CD4-positive, alpha-beta T cell treated with Interleukin-21 for 1 hour (primary cell): Measurements from ENCODE around the gene LRBA.
"Not testable (repeated sequence)": the region's sequence is repeated elsewhere in the genome, so short reads cannot be mapped to it uniquely, and the experiment has no call there.

Experiments used
- DNase-seq: peaks from one replicate; pipeline ENCODE4 v3.0.0-alpha.2; 2020

LRBA gene

DNA sequence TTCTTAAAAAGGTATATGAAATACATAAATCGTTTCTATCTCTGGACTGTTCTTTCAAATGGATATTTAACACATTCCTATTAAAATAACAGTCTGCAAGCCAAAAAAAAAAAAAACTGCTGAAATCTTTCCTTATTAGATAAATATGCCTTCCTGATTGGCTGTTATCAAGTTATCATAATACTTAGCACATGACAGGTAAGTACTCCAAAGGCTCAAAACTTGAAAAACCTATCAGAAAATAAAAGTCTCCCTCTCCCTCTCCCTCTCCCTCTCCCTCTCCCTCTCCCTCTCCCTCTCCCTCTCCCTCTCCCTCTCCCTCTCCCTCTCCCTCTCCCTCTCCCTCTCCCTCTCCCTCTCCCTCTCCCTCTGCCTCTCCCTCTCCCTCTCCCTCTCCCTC lies 356.8 kb downstream of the LRBA start:
- DNase-seq = not testable (repeated sequence)

GRCh38 chr4:150656891-150657290 lies 358.2 kb downstream of the LRBA start:
- DNase-seq = no peak

GRCh38 chr4:150650751-150651150 lies 364.3 kb downstream of the LRBA start:
- DNase-seq = no peak

DNA sequence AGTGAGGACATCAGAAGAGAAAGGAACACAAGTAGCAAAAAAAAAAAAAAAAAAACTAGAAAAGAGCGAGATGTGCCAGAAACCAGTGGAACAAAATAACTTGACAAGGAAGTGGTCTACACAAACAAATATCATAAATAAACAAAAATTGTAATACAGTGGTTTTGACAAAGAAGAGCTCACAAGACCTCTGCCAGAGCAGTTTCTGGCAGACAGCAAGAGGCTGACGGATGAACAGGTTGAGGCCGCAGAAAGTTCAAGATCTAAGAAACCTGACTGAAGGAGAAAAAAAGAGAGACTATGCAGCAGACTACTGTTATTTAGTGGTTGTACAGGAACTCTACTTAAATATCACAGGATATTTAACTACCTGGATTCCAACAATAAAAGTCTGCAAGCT lies 367.0 kb downstream of the LRBA start:
- DNase-seq = no peak

DNA sequence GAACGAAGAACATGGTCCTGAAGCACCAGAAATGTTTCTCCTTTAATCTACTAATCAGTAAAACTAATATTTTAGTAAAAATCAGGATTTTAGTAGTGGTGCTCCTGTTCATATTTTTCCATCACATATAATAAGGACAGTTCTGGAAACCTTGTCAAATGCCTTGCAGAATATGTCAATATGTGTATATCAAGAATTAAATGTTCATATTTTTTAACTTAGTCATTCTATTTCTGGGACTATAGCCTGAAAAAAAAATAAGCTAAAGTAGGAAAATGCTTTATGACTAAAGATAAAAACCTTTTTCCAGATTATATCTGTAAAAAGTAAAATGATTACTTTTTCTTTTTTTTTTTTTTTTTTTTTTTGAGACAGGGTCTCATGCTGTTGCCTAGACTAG lies 368.1 kb downstream of the LRBA start:
- no peak for DNase-seq

DNA sequence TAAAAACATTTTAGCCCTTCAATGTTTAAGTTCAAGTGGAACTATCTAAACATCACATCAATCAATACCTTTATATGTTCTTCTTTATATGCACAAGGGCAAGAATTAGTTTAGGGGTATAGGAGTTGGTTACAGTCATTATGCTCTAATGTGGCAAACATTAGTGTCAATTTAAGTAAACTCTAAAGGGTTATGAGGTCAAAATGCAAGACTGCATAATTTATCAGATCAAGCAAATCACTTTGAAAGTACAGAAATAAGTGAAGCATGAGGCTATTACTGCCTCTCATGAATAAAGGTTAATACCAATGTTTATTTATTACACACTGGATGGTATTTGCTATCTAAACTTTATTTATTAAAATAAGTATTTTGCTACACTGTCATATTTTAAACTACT lies 373.5 kb downstream of the LRBA start:
- no peak for DNase-seq

GRCh38 chr4:150632639-150633038 lies 382.4 kb downstream of the LRBA start:
- DNase-seq = no peak

- no peak for DNase-seq
Observed at GRCh38 chr4:150628073-150628472, 387.0 kb downstream of the LRBA start.

DNA sequence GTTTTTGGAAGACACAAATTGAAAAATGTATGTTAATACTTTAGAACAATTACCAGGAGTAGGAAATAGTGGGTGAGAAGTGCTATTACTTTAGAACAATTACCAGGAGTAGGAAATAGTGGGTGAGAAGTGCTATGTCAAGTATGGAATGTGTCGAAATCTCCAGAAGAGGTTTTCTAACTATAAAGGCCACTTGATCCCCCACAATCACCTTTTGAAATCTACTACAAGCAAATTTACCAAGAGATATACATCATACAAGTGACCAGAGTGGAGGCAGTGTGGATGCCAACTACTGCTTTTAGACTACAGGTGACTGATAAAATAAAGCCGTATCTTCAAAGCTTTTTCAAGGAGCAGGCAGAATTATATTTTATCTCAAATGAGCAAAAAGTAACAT lies 390.1 kb downstream of the LRBA start:
- DNase-seq = no peak

- DNase-seq = no peak
Observed at GRCh38 chr4:150624055-150624454, 391.0 kb downstream of the LRBA start.

DNA sequence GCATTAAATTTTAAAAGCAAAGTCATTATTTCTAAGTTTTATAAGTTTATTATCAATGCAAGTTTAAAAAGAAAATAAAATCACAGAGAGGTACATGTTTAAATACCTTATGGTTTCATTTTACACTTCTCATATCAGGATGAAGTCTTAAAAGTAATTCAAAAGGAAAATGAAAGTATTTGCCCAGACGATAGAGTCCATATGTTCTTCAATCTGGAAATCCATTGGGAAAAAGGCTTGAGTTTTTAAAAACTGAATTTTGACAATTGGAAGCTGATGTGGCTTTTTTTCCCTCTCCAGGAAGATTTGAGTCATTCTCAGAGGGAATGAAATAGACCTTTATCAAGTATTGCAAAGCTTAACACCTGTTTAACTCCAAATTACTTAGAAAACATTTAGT lies 396.0 kb downstream of the LRBA start:
- DNase-seq = no peak

DNA sequence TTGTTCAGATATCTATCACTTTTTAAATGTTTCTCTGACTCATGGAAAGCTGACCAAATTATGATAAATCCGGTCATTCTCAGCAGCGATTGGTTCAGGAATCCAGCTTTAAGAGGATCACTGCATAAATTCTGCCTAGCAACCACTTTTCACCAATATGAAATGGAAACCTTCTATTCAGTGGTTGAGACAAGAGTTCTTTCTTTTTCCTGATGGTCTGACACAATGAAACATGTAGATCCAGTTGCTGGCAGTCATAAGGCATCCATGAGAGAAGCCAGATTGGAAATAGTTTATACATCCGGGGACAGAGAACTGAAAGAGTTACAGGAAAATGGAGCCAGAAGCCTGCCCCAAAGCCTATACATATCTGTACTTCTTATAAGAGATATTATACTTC lies 406.0 kb downstream of the LRBA start:
- DNase-seq = no peak

DNA sequence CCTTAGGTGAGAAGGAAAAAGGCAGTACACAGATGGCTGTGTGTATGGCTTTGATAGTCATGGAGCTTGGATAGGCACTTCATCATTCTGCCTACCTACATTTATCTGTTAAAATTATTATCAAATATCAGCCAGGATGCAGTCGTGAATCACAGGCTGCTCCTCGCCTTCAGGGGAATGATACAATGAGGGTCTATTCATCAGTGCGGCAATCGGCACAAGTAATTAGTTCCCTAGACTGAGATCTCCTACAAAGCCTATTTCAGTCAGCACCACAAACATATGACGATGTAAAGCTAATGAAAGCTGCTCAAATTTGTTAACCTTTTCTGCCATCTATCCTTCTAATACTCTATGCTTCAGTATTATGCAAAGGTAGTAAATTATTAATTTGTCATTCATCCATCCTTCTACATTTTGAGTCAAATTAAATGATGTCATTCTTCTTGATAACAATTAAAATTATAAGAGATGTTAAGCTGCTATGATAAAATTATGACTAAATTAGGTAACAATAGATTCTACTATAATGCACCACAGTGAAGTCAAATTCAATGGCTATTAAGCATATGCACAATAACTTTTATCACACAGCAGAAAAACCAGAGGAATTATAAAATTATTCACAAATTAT lies 414.2 kb downstream of the LRBA start:
- no peak for DNase-seq

DNA sequence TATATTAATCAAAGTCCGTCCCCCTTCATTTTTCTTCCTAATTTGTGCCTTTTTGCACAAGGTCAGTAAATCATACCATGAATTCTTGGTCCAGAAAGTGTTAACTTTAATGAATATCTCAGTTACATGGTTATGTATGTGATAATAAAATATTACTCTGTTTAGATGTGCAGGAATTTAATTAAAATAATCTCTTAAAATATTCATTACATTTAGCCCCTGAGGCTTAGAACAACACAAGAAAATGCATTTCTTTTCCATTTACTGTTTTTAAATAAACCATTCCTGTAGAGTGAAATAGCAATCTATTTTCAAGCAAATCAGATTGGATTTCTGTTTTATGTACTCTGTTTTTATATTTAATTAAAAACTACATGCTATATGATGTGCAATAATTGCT lies 415.5 kb downstream of the LRBA start:
- no peak for DNase-seq

- DNase-seq = no peak
Observed at GRCh38 chr4:150598909-150599308, 416.2 kb downstream of the LRBA start.

DNA sequence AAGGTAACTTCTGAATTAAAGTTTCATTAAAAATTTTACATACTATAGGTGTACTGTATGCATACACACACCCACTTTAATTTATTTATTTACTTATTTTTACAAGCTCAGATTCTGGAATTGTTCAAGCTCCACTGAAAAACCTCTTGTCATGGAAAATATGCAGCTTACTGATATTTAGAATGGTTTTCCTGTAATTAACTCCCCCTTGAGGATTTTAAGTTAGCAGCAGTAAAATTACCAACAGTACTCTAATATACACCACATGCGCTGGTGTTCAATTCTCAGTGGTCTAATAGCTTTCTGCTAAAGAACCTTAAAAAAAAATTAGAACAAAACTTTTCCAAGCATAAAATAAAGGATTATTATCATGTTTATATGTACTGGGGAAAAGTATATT lies 421.1 kb downstream of the LRBA start:
- DNase-seq = no peak

GRCh38 chr4:150591904-150592303 lies 423.2 kb downstream of the LRBA start:
- DNase-seq = no peak

- no peak for DNase-seq
Observed at GRCh38 chr4:150591406-150591805, 423.7 kb downstream of the LRBA start.

DNA sequence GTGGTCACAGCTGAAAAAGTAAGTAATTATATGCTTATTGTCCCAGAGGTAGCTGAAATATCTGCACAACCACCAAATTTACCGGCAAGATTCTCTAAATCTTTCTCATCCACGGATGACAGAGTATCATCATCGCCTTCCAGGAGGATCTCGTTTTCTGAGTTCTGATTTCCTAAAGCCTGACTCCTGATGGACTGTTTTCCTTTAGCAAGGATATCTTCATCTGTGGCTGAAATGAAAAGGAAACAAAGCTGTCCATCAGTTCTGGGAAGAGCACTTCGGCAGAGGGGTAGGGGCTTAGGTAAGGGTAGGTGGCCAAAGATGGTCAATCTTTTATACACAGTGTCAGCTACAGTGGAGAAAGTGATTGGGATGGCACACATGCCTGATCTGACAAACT lies 424.5 kb downstream of the LRBA start:
- DNase-seq = no peak

DNA sequence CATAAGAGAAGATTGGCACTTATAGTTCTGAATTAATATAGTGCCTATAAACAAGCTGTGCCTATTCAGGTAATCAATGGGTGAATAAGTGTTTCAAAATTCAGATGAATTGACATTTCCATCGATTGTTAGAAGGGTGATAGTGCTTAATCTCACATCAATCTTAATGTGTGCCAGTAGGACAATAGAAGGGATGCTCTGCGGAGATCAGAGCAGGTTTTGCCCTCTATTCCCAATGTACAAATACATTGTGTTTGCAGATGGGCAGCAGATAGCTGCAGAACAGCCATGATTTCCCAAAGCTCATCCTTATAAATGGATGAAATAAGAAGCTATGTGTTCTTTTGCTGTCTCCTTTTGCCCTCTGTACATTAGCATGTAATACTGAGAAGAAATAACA lies 425.9 kb downstream of the LRBA start:
- DNase-seq = no peak

GRCh38 chr4:150588316-150588715 lies 426.8 kb downstream of the LRBA start:
- no peak for DNase-seq

GRCh38 chr4:150586162-150586810 lies 428.8 kb downstream of the LRBA start:
- DNase-seq = no peak

GRCh38 chr4:150585611-150586010 lies 429.5 kb downstream of the LRBA start:
- no peak for DNase-seq

DNA sequence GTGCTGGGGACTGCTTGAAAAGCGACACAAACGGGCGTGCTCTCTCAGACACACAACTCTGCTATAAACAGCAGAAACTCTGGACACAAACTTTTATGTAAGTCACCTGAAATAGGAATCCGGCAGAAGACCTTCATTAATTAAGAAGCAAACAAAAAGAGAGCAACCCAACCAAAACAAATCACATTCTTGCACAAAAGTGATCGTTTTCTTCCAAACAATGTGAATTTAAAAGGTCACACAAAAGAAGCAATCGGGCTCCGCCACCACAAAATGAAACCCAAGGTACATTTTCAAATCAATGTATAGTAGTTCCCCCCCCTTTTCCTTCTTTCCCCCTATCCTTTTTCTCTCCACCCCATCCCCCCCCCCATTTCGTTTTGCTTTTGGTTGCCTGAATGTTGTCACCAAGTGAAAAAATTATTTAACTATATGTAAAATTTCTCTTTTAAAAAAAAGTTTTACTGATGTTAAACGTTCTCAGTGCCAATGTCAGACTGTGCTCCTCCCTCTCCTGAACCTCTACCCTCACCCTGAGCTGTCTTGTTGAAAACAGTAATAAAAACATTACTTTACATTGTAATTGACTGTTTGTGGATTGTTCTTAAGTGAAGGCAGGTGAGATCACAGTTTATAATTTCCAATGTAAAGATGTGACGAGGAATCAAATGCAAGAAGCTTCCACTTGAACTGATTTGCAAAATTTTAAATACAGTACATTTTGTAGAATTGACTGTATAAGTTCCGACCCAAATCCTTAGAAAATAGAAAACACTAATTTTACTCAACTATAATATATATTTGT lies 430.8 kb downstream of the LRBA start:
- no peak for DNase-seq
